GM18499 (cell line): ENCODE measurements around the gene DCP1A.
"Not testable (repeated sequence)": the region's sequence is repeated elsewhere in the genome, so short reads cannot be mapped to it uniquely, and the experiment has no call there.

Experiments used
- ATAC-seq: cut with Tn5 transposase; IDR thresholded peaks from one replicate; pipeline ENCODE4 v1.9.1; 2021; ENCODE audit warnings: moderate number of reproducible peaks; ENCODE audit not compliant: insufficient read depth, unreplicated experiment

The DCP1A gene

DNA sequence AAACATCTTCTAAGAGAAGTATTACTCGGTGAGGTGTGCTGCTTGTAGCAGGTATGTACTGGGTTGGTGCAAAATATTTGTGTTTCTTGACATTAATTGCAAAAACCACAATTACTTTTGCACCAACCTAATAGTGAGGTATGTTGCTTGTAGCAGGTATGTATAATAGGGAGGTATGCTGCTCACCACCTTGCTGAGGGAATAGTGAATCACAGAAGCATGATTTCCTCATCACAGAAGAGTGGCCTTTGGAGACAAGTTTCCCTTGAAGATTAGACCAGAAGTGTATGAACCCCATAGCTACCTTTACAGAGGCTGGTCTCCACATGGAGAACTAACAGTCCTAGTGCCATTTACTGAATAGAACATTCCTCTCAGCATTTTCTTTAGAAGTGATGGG is 15.5 kb downstream of the DCP1A start:
- ATAC-seq, result no peak

GRCh38 chr3:53329897-53330296 is 17.4 kb downstream of the DCP1A start:
- ATAC-seq, result no peak

DNA sequence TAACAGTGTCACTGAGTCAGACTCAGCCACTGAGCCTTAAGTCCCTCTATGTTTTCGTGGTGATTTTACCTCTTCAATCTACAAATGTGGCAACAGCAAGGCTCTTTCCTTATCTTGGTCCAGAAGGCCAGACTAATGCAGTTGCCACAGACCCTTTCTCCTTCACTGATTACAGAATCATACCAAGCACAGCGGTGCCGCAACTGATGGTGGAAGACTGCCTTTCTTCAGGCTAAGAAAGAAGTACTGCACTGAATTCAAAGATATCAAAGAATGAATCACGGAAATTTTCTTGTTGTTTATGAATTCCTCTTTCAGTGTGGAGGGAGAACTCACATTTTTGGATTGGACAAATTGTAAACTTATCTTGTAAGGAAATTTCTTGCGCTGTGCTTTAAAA is 18.6 kb downstream of the DCP1A start:
- no peak for ATAC-seq

DNA sequence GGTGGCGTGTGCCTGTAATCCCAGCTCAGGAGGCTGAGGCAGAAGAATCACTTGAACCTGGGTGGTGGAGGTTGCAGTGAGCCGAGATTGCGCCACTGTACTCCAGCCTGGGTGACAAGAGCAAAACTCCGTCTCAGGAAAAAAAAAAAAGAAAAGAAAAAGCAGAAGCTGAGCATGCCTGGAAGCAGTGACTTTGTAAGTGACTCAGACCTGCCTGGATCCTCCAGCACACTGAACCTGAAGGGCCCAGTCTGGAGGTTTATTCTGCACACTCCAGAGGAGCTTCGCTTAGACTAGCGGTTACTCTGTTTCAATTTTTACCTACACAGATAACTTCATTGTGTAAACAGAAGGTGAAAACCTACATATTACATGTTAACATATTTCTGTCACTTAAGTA is 19.4 kb downstream of the DCP1A start:
- ATAC-seq, result not testable (repeated sequence)

GRCh38 chr3:53324105-53324504 is 23.2 kb downstream of the DCP1A start:
- no peak for ATAC-seq

- no peak for ATAC-seq
Measured at GRCh38 chr3:53320697-53321096, 26.6 kb downstream of the DCP1A start.

GRCh38 chr3:53318522-53318921 is 28.8 kb downstream of the DCP1A start:
- no peak for ATAC-seq

DNA sequence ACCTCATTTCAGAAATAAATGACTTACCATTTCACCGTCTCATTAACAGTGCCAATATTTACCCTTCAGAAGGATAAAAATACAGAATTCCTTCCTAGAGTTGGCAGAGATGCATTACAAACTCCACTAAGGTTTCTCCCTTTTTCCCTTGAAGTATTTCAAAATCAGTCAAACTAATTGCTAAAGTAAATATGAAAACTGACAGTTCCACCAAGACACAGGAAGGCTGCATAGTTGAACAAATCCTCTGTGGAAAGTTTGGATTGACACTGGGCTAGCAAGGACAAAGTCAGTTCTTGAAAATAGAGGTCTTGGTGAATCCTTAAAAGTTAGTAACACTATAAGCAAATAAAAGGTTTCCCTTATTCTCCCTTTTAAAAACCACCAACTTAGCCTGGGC is 34.5 kb downstream of the DCP1A start:
- ATAC-seq, result no peak

DNA sequence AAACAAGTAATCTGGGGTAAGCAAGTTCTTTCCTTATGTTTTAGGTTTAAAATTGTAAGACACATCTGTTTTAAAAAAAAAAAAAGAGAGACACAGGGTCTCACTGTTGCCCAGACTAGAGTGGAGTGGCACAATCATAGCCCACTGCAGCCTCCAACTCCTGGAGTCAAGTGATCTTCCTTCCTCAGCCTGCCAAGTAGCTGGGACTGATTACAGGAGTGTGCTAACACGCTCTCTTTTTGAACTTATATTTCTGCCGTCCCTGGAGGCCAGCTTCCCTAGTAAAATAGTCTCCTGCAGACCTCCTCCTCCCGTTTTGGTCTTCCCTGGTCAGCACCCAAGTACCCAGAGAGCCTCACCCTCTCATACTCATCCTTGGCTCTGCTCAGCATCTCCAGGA is 35.5 kb downstream of the DCP1A start:
- ATAC-seq, result no peak

- no peak for ATAC-seq
Measured at GRCh38 chr3:53303957-53304356, 43.4 kb downstream of the DCP1A start.

- no peak for ATAC-seq
Measured at GRCh38 chr3:53303549-53303948, 43.8 kb downstream of the DCP1A start.

DNA sequence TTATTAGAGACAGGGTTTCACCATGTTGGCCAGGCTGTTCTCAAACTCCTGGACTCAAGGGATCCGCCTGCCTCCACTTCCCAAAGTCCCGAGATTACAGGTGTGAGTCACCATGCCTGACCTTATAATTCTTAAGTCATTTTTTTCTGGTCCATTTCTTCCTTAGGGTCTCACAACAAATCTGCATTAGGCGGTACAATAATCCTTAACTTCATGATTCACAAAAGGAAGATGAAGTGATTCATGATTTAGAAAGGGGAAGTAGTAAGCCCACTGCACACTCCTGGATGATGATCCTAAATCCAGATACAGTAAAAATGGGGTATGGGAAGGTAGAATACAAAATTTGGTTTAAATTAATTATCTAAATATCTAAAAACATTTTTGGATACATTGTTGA is 46.5 kb downstream of the DCP1A start:
- ATAC-seq, result no peak

GRCh38 chr3:53299611-53300023 is 47.7 kb downstream of the DCP1A start:
- not testable (repeated sequence) for ATAC-seq

- ATAC-seq, result no peak
Measured at GRCh38 chr3:53295410-53295809, 51.9 kb downstream of the DCP1A start.

GRCh38 chr3:53293867-53294266 is 53.5 kb downstream of the DCP1A start:
- no peak for ATAC-seq

GRCh38 chr3:53288214-53288613 is 59.1 kb downstream of the DCP1A start:
- ATAC-seq, result no peak

DNA sequence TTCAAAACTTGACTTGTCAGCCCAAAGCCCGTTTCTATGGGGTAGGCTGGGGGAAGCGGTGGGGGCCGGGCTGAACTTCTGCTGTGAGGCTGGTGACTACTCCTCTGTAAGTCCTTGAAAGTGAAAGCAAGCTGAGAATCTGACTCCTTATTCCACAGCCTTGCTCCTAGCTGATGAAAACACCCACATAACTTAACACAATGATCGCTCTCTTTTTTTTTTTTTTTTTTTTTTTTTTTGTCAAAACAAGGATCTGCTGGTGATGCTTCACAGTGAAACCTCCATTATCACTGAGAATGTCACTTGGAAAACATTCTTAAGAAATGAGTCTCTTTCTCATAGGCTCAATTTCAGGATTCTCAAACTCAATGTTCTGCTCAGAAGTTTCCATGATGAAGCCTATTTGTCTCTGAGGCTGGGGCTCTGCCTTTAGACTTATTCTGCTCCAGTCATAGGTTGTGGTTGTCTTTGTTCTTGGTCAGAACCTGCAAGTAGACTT is 60.2 kb downstream of the DCP1A start:
- no peak for ATAC-seq

DNA sequence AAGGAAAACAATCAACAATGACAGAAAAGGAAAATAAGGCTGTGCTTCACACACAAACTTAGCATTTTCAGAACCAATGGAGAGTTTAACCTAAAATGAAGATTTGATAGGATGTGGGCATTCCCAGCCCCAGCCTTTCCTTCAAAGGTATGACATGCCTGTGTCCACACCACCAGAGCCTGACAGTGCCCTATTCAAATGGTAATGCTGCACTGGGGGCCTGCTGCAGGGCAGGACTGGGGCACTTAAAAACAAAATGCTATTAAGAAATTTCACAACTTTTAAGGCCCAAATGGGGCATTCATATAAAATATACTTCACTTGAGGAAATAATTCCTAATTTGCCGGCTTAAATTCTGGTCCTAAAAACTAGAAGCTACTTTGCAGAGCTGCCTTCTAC is 60.6 kb downstream of the DCP1A start:
- ATAC-seq, result no peak

GRCh38 chr3:53282581-53282980 is 64.8 kb downstream of the DCP1A start:
- ATAC-seq, result no peak

DNA sequence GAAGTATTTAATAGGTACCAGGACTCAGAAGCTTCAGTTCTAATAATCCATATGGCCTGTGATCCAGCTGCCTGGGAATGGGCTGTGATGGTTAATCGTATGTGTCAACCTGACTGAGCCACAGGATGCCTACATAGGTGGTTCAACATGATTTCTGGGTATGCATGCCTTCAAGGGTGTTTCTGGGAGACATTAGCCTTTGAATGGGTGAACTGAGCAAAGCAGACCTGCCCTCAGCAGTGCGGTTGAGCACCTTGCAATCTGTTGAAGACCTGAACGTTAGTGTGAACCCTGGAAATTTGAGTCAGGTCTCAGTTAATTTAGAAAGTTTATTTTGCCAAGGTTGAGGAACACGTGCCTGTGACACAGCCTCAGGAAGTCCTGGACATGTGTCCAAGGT is 68.7 kb downstream of the DCP1A start:
- ATAC-seq, result no peak

DNA sequence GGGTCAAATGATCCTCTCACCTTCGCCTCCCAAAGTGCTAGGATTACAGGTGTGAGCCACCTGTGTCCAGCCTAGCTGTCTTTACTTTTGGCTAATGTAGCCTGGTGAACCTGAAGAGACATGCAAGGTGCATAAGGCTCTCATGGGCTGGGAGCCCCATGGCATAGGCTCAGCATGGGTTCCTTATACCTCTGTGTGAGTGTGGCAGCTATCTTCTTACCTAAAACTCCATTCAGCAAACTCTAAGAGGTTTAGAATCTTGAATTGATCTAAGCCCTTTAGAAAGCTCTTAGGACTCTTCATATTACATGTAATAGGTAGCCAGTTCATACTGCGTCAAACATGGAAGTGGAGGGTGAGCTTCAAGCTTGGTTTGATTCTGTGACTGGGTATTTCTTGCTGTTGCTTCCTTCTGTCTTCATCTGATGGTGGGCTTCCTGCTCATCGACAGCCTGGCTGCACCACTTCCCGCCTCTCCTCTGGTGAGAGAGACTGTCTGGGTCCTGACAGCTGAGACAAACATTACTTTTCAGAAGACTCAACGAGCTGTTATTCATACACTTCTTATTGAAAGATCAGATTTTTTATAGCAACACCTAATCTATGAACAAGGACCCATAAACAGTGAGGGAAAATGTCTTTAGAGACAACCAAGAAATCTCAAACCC is 72.3 kb downstream of the DCP1A start:
- ATAC-seq, result no peak

- no peak for ATAC-seq
Measured at GRCh38 chr3:53273146-53273670, 74.1 kb downstream of the DCP1A start.
